Smooth muscle cell (in vitro differentiated cells): ENCODE results near the gene DYRK1A. TPM values are rescaled to one million over a fixed set of nuclear protein-coding genes. Genes with fewer than 3 reads are reported as not detected.

Experiments
- DNase-seq: peaks from one replicate; lab custom pipeline; 2025; ENCODE audit not compliant: unreplicated experiment; lab: John Stamatoyannopoulos, UW
- H2AFZ ChIP-seq: fragments of 200-600 bp; sonication (generic); 2 replicates; pipeline ENCODE4 v1.6.0; 2016; ENCODE audit warnings: antibody characterized with exemption, low read depth, mild to moderate bottlenecking
- H3F3A ChIP-seq: fragments of 200-600 bp; sonication (generic); 2 replicates; pipeline ENCODE4 v1.6.0; 2017; ENCODE audit warnings: antibody characterized with exemption, low read depth
- H3K27ac ChIP-seq: fragments of 200-600 bp; sonication (generic); 2 replicates; pipeline ENCODE4 v1.5.1; 2016; ENCODE audit warnings: low read depth, mild to moderate bottlenecking
- H3K27me3 ChIP-seq: fragments of 200-600 bp; sonication (generic); 2 replicates; pipeline ENCODE4 v1.6.1; 2016; ENCODE audit warnings: low read depth, mild to moderate bottlenecking
- H3K36me3 ChIP-seq: fragments of 200-600 bp; sonication (generic); 2 replicates; pipeline ENCODE4 v1.5.1; 2016; ENCODE audit warnings: low read depth
- H3K4me1 ChIP-seq: fragments of 200-600 bp; sonication (generic); 2 replicates; pipeline ENCODE4 v1.5.1; 2016; ENCODE audit warnings: low read depth
- H3K4me2 ChIP-seq: fragments of 200-600 bp; sonication (generic); 2 replicates; pipeline ENCODE4 v1.6.0; 2016; ENCODE audit warnings: mild to moderate bottlenecking
- H3K4me3 ChIP-seq: fragments of 200-600 bp; sonication (generic); 2 replicates; pipeline ENCODE4 v1.5.1; 2016; ENCODE audit warnings: mild to moderate bottlenecking
- H3K79me2 ChIP-seq: fragments of 200-600 bp; sonication (generic); 2 replicates; pipeline ENCODE4 v1.6.0; 2016; ENCODE audit warnings: low read depth, mild to moderate bottlenecking
- H3K9ac ChIP-seq: fragments of 200-600 bp; sonication (generic); 2 replicates; pipeline ENCODE4 v1.6.0; 2016; ENCODE audit warnings: low read depth
- H3K9me3 ChIP-seq: fragments of 200-600 bp; sonication (generic); replicated peaks from 2 replicates; pipeline ENCODE4 v1.5.1; 2016; ENCODE audit warnings: low read depth
- H4K20me1 ChIP-seq: fragments of 200-600 bp; sonication (generic); 2 replicates; pipeline ENCODE4 v1.6.0; 2016; ENCODE audit warnings: low read depth
- WGBS: methylation state at CpG from one replicate; pipeline ENCODE4 v1.1.7; 2016; ENCODE audit warnings: low lambda C conversion rate; 5-methylcytosine and 5-hydroxymethylcytosine counted together
- polyA plus RNA-seq: library from polyadenylated mRNA; unstranded; fragments of >200 nt; fragmentation: Nextera tagmentation; extraction: Ambion mirVana; gene quantifications from 2 replicates; pipeline ENCODE4 v1.2.1, GENCODE V29; 2016
- total RNA-seq: library from RNA; depleted of rRNA; stranded (reverse); fragments of >200 nt; gene quantifications from 2 replicates; pipeline ENCODE4 v1.2.3, GENCODE V29; 2014
- TF ChIP-seq, protein P1 (sequence below): fragments of 200-600 bp; sonication (generic); IDR thresholded peaks from 2 replicates; pipeline ENCODE4 v1.5.1; 2017; ENCODE audit warnings: borderline replicate concordance, mild to moderate bottlenecking, antibody characterized with exemption; ENCODE audit not compliant: insufficient read depth, poor library complexity, severe bottlenecking

The DYRK1A gene
- total and polyA plus RNA-seq, 2 experiments from 2014 or later: 2.4 to 61.7 TPM

DNA sequence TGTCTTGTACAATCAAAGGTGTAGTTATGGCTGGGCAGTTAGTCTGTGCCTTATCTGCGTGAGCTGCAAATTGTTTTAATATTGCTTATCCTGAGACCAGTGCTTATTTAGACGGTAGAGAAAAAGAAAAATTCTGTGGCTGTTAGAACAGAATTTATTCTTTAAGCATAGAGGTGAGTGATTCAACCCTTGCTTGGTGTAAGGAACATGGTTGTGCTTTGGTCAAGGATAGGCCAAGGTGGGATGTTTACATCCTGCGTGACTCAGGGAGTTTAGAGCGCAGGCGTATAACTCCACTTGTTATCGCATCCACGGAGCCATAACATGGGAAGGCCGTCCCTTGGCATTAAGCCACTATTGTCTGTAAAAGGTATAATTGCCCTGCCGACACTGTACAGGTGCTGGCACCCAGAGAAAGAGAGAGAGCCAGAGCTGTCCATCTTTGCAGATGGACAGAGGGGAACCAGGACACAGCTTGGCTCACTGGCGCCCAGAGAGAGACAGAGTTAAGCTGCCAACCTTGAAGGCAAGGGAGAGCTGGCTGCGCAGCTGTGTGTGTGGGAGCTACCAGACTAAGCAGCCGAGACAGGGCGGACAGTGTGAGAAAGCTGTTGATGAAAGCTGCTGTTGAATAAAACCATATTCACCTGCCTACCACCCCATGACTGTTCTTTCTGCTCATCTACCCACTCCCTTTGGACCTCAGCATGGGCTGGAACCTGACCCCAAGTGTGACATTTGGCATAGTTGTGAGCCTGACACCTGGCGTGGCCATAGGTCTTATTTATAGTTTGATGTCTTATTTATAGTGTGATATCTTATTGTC lies 200.4 kb downstream of the DYRK1A start:
- no peaks in the 10 kb centered on the region for H3K27me3 ChIP-seq
- no peaks in the 10 kb centered on the region for H4K20me1 ChIP-seq
- H3F3A ChIP-seq: no peaks in the 10 kb centered on the region
- H2AFZ ChIP-seq: no peak overlapping the region
- H3K9me3 ChIP-seq: no peaks in the 10 kb centered on the region
- DNase-seq: no peak
- no peak overlapping the region for H3K4me3 ChIP-seq
- no peak overlapping the region for H3K9ac ChIP-seq
- no peak overlapping the region for H3K27ac ChIP-seq
- no peaks in the 10 kb centered on the region for H3K79me2 ChIP-seq
- no peaks in the 10 kb centered on the region for H3K36me3 ChIP-seq
- WGBS: 89% methylated on average over 14 of the region's 14 CpGs
- no peak overlapping the region for H3K4me2 ChIP-seq
- H3K4me1 ChIP-seq: peaks cover 8% of the 10 kb centered on the region
- TF ChIP-seq, protein P1, sequence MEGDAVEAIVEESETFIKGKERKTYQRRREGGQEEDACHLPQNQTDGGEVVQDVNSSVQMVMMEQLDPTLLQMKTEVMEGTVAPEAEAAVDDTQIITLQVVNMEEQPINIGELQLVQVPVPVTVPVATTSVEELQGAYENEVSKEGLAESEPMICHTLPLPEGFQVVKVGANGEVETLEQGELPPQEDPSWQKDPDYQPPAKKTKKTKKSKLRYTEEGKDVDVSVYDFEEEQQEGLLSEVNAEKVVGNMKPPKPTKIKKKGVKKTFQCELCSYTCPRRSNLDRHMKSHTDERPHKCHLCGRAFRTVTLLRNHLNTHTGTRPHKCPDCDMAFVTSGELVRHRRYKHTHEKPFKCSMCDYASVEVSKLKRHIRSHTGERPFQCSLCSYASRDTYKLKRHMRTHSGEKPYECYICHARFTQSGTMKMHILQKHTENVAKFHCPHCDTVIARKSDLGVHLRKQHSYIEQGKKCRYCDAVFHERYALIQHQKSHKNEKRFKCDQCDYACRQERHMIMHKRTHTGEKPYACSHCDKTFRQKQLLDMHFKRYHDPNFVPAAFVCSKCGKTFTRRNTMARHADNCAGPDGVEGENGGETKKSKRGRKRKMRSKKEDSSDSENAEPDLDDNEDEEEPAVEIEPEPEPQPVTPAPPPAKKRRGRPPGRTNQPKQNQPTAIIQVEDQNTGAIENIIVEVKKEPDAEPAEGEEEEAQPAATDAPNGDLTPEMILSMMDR: no peak

DNA sequence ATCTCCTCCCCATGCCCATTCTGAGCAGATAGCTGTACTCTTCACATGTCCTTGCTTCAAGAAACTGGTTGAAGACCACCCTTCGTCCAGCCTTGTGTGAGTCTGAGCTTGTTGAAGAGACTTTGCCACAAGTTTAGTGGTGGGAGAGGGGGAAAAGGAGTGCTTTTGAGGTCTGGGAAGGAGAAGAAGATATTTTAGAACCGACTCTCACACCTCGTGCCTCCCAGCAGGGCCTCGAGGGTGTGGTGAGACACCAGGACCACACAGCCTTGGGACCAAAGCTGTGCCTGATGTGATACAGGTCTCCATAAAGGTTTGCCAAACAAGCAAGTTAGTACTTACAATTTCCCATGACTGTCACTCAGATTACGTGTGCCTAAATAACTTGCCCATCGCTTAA lies 201.8 kb downstream of the DYRK1A start:
- Histone ChIP-seq H4K20me1 (no peaks in the 10 kb centered on the region), H3K4me3 (no peak overlapping the region), H3K4me1 (peaks cover 8% of the 10 kb centered on the region), H3K27ac (no peak overlapping the region), H3K9ac (no peak overlapping the region), H3K36me3 (no peaks in the 10 kb centered on the region), H3K4me2 (no peak overlapping the region), H3K79me2 (no peaks in the 10 kb centered on the region), H2AFZ (no peak overlapping the region), H3K27me3 (no peaks in the 10 kb centered on the region), H3K9me3 (no peaks in the 10 kb centered on the region), H3F3A (no peaks in the 10 kb centered on the region)
- 88% methylated on average over 6 of the region's 6 CpGs for WGBS
- DNase-seq: no peak
- TF ChIP-seq, protein P1: no peak

DNA sequence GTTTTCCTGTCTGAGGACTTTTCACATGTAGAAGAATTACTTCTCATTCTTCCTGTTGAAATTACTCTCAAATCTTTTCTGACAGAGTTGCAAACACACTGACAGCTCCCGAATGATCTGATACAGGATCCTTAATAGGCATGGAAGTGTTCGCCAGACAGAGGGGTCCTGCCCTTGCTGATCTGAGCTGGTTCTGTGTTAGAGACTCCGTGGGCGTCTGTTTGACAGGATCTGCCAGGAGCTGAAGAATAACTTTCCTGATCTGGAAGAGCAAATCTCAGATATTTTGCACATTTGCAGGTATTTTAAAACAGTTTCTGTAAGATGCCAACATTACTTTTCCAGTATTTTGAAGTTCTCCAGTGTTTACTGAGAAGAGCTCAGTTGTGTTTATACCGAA lies 202.3 kb downstream of the DYRK1A start:
- Histone ChIP-seq H3K4me2 (no peak overlapping the region), H3K79me2 (no peaks in the 10 kb centered on the region), H2AFZ (no peak overlapping the region), H3K9ac (no peak overlapping the region), H3K36me3 (no peaks in the 10 kb centered on the region), H3F3A (no peaks in the 10 kb centered on the region), H3K4me1 (peaks cover 8% of the 10 kb centered on the region), H3K27ac (no peak overlapping the region), H4K20me1 (no peaks in the 10 kb centered on the region), H3K9me3 (no peaks in the 10 kb centered on the region), H3K4me3 (no peak overlapping the region), H3K27me3 (no peaks in the 10 kb centered on the region)
- TF ChIP-seq, protein P1: no peak
- DNase-seq: no peak
- WGBS: 66% methylated on average over 5 of the region's 5 CpGs

DNA sequence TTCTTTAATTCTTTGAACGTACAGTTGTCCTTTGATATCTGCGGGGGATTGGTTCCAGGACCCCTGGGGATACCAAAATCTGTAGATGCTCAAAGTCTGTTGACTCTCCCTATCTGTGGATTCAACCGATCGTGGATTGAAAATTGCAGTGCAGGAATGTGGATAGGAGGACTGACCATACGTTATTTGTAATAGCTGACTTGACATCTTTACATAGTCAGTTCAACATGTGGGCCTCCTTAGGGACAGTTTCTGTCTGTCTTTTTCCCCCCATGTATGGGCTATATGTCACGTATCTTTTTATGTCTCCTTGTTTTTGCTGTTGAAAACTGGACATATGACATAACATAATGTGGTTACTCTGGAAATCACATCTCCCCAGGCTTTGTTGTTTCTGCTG lies 204.9 kb downstream of the DYRK1A start:
- H3K27me3 ChIP-seq: no peaks in the 10 kb centered on the region
- 78% methylated on average over 6 of the region's 6 CpGs for whole genome bisulfite sequencing
- no peaks in the 10 kb centered on the region for H3K79me2 ChIP-seq
- H2AFZ ChIP-seq: no peak overlapping the region
- H4K20me1 ChIP-seq: no peaks in the 10 kb centered on the region
- no peaks in the 10 kb centered on the region for H3F3A ChIP-seq
- no peaks in the 10 kb centered on the region for H3K4me1 ChIP-seq
- no peak overlapping the region for H3K4me3 ChIP-seq
- H3K36me3 ChIP-seq: no peaks in the 10 kb centered on the region
- H3K9me3 ChIP-seq: no peaks in the 10 kb centered on the region
- DNase-seq: no peak
- H3K4me2 ChIP-seq: no peak overlapping the region
- no peak overlapping the region for H3K9ac ChIP-seq
- no peak overlapping the region for H3K27ac ChIP-seq
- TF ChIP-seq, protein P1: no peak
